ENCODE measurements around the gene MAST4. TPM values are rescaled to one million over a fixed set of nuclear protein-coding genes. Genes with fewer than 3 reads are reported as not detected.

The MAST4 gene
- total and polyA plus RNA-seq, 12 donors, result 29.6 to 93.3 (median 76.6) TPM

GRCh38 chr5:67043796-67044511 is 447.8 kb downstream of the MAST4 start:
- no peaks in the 10 kb centered on the region for H3K9me3 ChIP-seq
- H3K27me3 ChIP-seq, result no peaks in the 10 kb centered on the region
- 77 to 83% methylated on average over 3 of the region's 3 CpGs for WGBS, 2 donors
- H3K4me1 ChIP-seq, result peaks cover 10 to 94% (median 70%) of the 10 kb centered on the region in 9 donors
- ATAC-seq (peak in 1 of 8 donors; percentile 28), DNase-seq (no peak)
- H3K27ac ChIP-seq, result peak overlapping the region in 8 of 10 donors; percentile 33 to 73 (median 44)
- no peak for TF ChIP-seq CTCF (IDR thresholded peaks at IDR 0.05)
- intact Hi-C loops (cut with DNase I), result loop anchor here in 2 of 10 donors (5.0 kb wide), 1 partner anchor 37 kb away; no protein-coding TSS in a partner anchor
- no peaks in the 10 kb centered on the region for H3K36me3 ChIP-seq
- no peak overlapping the region for H3K4me3 ChIP-seq

- intact Hi-C loops (cut with DNase I), result no loop called here
- no peaks in the 10 kb centered on the region for H3K9me3 ChIP-seq
- no peaks in the 10 kb centered on the region for H3K36me3 ChIP-seq
- no peak for TF ChIP-seq CTCF (IDR thresholded peaks at IDR 0.05)
- no peaks in the 10 kb centered on the region for H3K27me3 ChIP-seq
- ATAC-seq, result no peak
- H3K4me1 ChIP-seq, result peaks cover 6 to 94% (median 63%) of the 10 kb centered on the region in 9 donors
- H3K4me3 ChIP-seq, result no peak overlapping the region
- 79 to 80% methylated on average over 6 of the region's 6 CpGs for WGBS, 2 donors
- peak overlapping the region in 6 of 10 donors; percentile 15 to 52 (median 30) for H3K27ac ChIP-seq
- DNase-seq, result no peak
Observed at GRCh38 chr5:67045816-67046740, 449.9 kb downstream of the MAST4 start.

- intact Hi-C loops (cut with DNase I), result no loop called here
- TF ChIP-seq CTCF (IDR thresholded peaks at IDR 0.05), result no peak
- WGBS, 2 donors, result 31 to 36% methylated on average over 1 of the region's 1 CpG
- Histone ChIP-seq H3K4me1 (peaks cover 6 to 96% (median 60%) of the 10 kb centered on the region in 9 donors), H3K27ac (peak overlapping the region in 8 of 10 donors; percentile 7 to 52 (median 29)), H3K36me3 (no peaks in the 10 kb centered on the region), H3K4me3 (no peak overlapping the region), H3K9me3 (no peaks in the 10 kb centered on the region), H3K27me3 (no peaks in the 10 kb centered on the region)
- peak; percentile 63 to 67 for DNase-seq
- peak; percentile 62 to 93 (median 86) for ATAC-seq
Observed at GRCh38 chr5:67047160-67047559, 451.0 kb downstream of the MAST4 start.

- 71 to 92% methylated on average over 2 of the region's 2 CpGs for WGBS, 2 donors
- H3K4me3 ChIP-seq, result no peak overlapping the region
- H3K36me3 ChIP-seq, result no peaks in the 10 kb centered on the region
- ATAC-seq (no peak), DNase-seq (no peak)
- no peaks in the 10 kb centered on the region for H3K27me3 ChIP-seq
- H3K9me3 ChIP-seq, result no peaks in the 10 kb centered on the region
- no peak for TF ChIP-seq CTCF (IDR thresholded peaks at IDR 0.05)
- intact Hi-C loops (cut with DNase I), result no loop called here
- peak overlapping the region in 7 of 10 donors; percentile 7 to 52 (median 26) for H3K27ac ChIP-seq
- peaks cover 6 to 94% (median 57%) of the 10 kb centered on the region in 9 donors for H3K4me1 ChIP-seq
Observed at GRCh38 chr5:67047616-67048015, 451.4 kb downstream of the MAST4 start.
